B cell (primary cell): ENCODE measurements around the gene CTSA. TPM values are rescaled to one million over a fixed set of nuclear protein-coding genes. Genes with fewer than 3 reads are reported as not detected.
"Not testable (repeated sequence)": the region's sequence is repeated elsewhere in the genome, so short reads cannot be mapped to it uniquely, and the experiment has no call there.

Experiments
- ATAC-seq: fragments of 200-7000 bp; cut with Tn5 transposase; one replicate; pipeline ENCODE4 v1.10.0; 2021; ENCODE audit warnings: low read depth, mild to moderate bottlenecking, moderate number of reproducible peaks, moderate library complexity
- CTCF ChIA-PET: fragments of 350-600 bp; sonication (Branson Sonifier 250); formaldehyde crosslinking; loops from one replicate; lab custom pipeline; 2021; ENCODE audit warnings: antibody characterized with exemption, inconsistent platforms; lab: Charles Lee
- POLR2A ChIA-PET: fragments of 350-600 bp; sonication (Branson Sonifier 250); formaldehyde crosslinking; loops from one replicate; lab custom pipeline; 2021; ENCODE audit warnings: antibody characterized with exemption; lab: Charles Lee
- DNase-seq: peaks from one replicate; pipeline ENCODE4 v3.0.0; 2013
- H2AFZ ChIP-seq: 2 replicates; pipeline ENCODE4 v1.6.1; 2012; ENCODE audit warnings: mild to moderate bottlenecking, low read depth, low read length; ENCODE audit not compliant: insufficient read depth, poor library complexity, severe bottlenecking
- H3K27ac ChIP-seq, 2 donors: 1 replicate in 1 of 2; 2 replicates in 1 of 2; pipeline ENCODE4 v1.5.1; 2012 to 2013; ENCODE audit warnings: low read length in 2 of 2, mild to moderate bottlenecking in 2 of 2, moderate library complexity in 1 of 2
- H3K27me3 ChIP-seq, 4 experiments: fragments of 200-600 bp in 1 of 4; sonication (generic) in 1 of 4; replicated peaks in 1 of 4; 1 replicate in 2 of 4; 2 replicates in 2 of 4; pipeline versions ENCODE4 v1.6.1 to v1.7.0; 2013 to 2016; ENCODE audit warnings: low read length in 3 of 4, mild to moderate bottlenecking in 2 of 4, mixed read lengths in 1 of 4, moderate library complexity in 1 of 4; ENCODE audit not compliant: insufficient read depth in 4 of 4, control insufficient read depth in 3 of 4; ENCODE audit errors: control extremely low read depth in 1 of 4
- H3K36me3 ChIP-seq, 2 experiments: replicated peaks in 1 of 2; 1 replicate in 1 of 2; 2 replicates in 1 of 2; pipeline versions ENCODE4 v1.6.1 to v1.7.1; 2013; ENCODE audit warnings: low read length in 1 of 2; ENCODE audit not compliant: insufficient read depth in 2 of 2, control insufficient read depth in 1 of 2; ENCODE audit errors: control extremely low read depth in 1 of 2, extremely low read depth in 1 of 2
- H3K4me1 ChIP-seq, 2 donors: fragments of 200-600 bp in 1 of 2; sonication (generic) in 1 of 2; 1 replicate in 1 of 2; 2 replicates in 1 of 2; pipeline versions ENCODE4 v1.5.1 to v1.6.1; 2013 to 2017; ENCODE audit warnings: low read length in 2 of 2; ENCODE audit not compliant: control insufficient read depth in 2 of 2, insufficient read depth in 2 of 2
- H3K4me2 ChIP-seq: replicated peaks from 2 replicates; pipeline ENCODE3; 2012; ENCODE audit warnings: mild to moderate bottlenecking, low read depth, low read length; ENCODE audit not compliant: poor library complexity, severe bottlenecking
- H3K4me3 ChIP-seq, 5 experiments: fragments of 200-600 bp in 1 of 5; sonication (generic) in 1 of 5; 1 replicate in 3 of 5; 2 replicates in 2 of 5; pipeline versions ENCODE4 v1.5.1 to v1.7.0; 2011 to 2016; ENCODE audit warnings: low read length in 4 of 5, mild to moderate bottlenecking in 4 of 5, low read depth in 2 of 5, control low read depth in 1 of 5, moderate library complexity in 1 of 5; ENCODE audit not compliant: insufficient read depth in 1 of 5; ENCODE audit errors: control extremely low read depth in 1 of 5, extremely low read depth in 1 of 5
- H3K79me2 ChIP-seq: fragments of 200-600 bp; sonication (generic); one replicate; pipeline ENCODE4 v1.6.0; 2016; ENCODE audit warnings: low read length; ENCODE audit not compliant: control insufficient read depth, insufficient read depth
- H3K9ac ChIP-seq: fragments of 200-600 bp; sonication (generic); 2 replicates; pipeline ENCODE4 v1.6.1; 2017; ENCODE audit warnings: mild to moderate bottlenecking, low read length, moderate library complexity
- H3K9me3 ChIP-seq, 3 donors: one replicate each; pipeline versions ENCODE4 v1.6.1 to v1.7.1; 2013; ENCODE audit warnings: low read length in 2 of 3; ENCODE audit not compliant: control insufficient read depth in 2 of 3, insufficient read depth in 1 of 3; ENCODE audit errors: control extremely low read depth in 1 of 3
- H4K20me1 ChIP-seq: 2 replicates; pipeline ENCODE4 v1.6.0; 2012; ENCODE audit warnings: mild to moderate bottlenecking, low read length; ENCODE audit not compliant: insufficient read depth, control insufficient read depth, poor library complexity, severe bottlenecking
- H3K27ac Mint-ChIP-seq: one replicate; pipeline ENCODE4 v1.8.0; 2021; ENCODE audit warnings: mixed read lengths
- H3K27me3 Mint-ChIP-seq: one replicate; pipeline ENCODE4 v1.8.0; 2021; ENCODE audit warnings: mixed read lengths
- H3K4me1 Mint-ChIP-seq: one replicate; pipeline ENCODE4 v1.8.0; 2021; ENCODE audit warnings: mixed read lengths
- H3K4me3 Mint-ChIP-seq: one replicate; pipeline ENCODE4 v1.8.0; 2021; ENCODE audit warnings: mixed read lengths
- H3K9me3 Mint-ChIP-seq: one replicate; pipeline ENCODE4 v1.8.0; 2022; ENCODE audit warnings: mixed read lengths; ENCODE audit not compliant: insufficient read depth
- EZH2 ChIP-seq: IDR thresholded peaks from 2 replicates; pipeline ENCODE4 v1.6.1; 2012; ENCODE audit warnings: borderline replicate concordance, low read depth, mild to moderate bottlenecking, moderate library complexity, low read length; ENCODE audit not compliant: insufficient read depth, poor library complexity, severe bottlenecking
- WGBS: methylation state at CpG from one replicate; pipeline ENCODE4 v1.1.5; 2013; ENCODE audit warnings: missing lambda C conversion rate; ENCODE audit not compliant: insufficient coverage; 5-methylcytosine and 5-hydroxymethylcytosine counted together
- intact Hi-C: fragments of 100-400 bp; cut with micrococcal nuclease; formaldehyde crosslinking; loops from one replicate; pipeline ENCODE4 v1.10.0; 2022
- polyA plus RNA-seq: library from polyadenylated mRNA; depleted of rRNA; stranded (reverse); fragments of >200 nt; gene quantifications from 2 replicates; pipeline ENCODE4 v1.2.3, GENCODE V29; 2012
- total RNA-seq, 2 donors: library from RNA; stranded (reverse); fragments of 120-200 nt in 1 of 2; gene quantifications; 1 replicate in 1 of 2; 2 replicates in 1 of 2; pipeline versions ENCODE4 v1.2.3 to v1.2.4, GENCODE V29; 2013 to 2022
- TF ChIP-seq, protein P1 (sequence below): fragments of 200-600 bp; IDR thresholded peaks from one replicate; pipeline ENCODE4 v1.8.0; 2022; ENCODE audit warnings: antibody characterized with exemption, mild to moderate bottlenecking

Gene CTSA
- total and polyA plus RNA-seq, 2 donors (not counting 1 experiment from before 2014, with no cell fraction given), result 100 to 107 TPM

DNA sequence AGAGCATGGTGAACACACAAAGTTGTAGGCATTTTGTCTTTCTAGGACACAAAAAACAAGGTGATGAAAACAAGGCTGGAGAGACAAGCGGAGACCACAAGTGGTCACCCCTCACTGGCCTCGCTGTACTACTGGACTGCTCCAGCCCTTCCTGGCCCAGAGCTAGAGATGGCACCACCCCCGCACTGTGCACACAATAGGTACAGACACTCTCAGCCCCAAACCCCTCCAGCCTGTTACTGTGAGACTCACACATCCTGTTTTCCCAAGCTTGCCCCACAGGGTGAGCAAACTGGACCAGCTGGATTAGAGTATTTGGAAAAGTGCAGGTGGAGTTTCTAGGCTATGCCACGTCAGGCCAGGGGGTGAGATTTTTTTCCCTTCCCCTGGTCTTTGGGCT lies 18.5 kb upstream of the CTSA start:
- Histone ChIP-seq H3K27ac (no peak overlapping the region), H3K4me3 (no peak overlapping the region), H3K4me2 (no peak overlapping the region), H3K36me3 (peaks cover 2 to 15% of the 10 kb centered on the region in 2 experiments), H3K27me3 (no peaks in the 10 kb centered on the region), H4K20me1 (no peaks in the 10 kb centered on the region), H3K4me1 (no peaks in the 10 kb centered on the region), H3K9me3 (no peaks in the 10 kb centered on the region), H2AFZ (no peak overlapping the region), H3K79me2 (no peaks in the 10 kb centered on the region), H3K9ac (no peak overlapping the region)
- H3K9me3 Mint-ChIP-seq, result no peaks in the 10 kb centered on the region
- CTCF ChIA-PET, result interaction anchor here (1.4 kb wide), 1 partner anchor 31 kb away, joined by 3 read pairs; no protein-coding TSS in a partner anchor
- TF ChIP-seq, protein P1, sequence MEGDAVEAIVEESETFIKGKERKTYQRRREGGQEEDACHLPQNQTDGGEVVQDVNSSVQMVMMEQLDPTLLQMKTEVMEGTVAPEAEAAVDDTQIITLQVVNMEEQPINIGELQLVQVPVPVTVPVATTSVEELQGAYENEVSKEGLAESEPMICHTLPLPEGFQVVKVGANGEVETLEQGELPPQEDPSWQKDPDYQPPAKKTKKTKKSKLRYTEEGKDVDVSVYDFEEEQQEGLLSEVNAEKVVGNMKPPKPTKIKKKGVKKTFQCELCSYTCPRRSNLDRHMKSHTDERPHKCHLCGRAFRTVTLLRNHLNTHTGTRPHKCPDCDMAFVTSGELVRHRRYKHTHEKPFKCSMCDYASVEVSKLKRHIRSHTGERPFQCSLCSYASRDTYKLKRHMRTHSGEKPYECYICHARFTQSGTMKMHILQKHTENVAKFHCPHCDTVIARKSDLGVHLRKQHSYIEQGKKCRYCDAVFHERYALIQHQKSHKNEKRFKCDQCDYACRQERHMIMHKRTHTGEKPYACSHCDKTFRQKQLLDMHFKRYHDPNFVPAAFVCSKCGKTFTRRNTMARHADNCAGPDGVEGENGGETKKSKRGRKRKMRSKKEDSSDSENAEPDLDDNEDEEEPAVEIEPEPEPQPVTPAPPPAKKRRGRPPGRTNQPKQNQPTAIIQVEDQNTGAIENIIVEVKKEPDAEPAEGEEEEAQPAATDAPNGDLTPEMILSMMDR, result no peak
- no peak for TF ChIP-seq EZH2
- H3K4me3 Mint-ChIP-seq, result no peak overlapping the region
- intact Hi-C loops, result no loop called here
- no peaks in the 10 kb centered on the region for H3K4me1 Mint-ChIP-seq
- no peak for DNase-seq
- 97% methylated on average over 3 of the region's 4 CpGs for WGBS
- POLR2A ChIA-PET, result interaction anchor here (0.8 kb wide), 1 partner anchor 9 kb away, joined by 3 read pairs; no protein-coding TSS in a partner anchor
- no peak overlapping the region for H3K27ac Mint-ChIP-seq
- ATAC-seq, result no peak
- no peaks in the 10 kb centered on the region for H3K27me3 Mint-ChIP-seq

DNA sequence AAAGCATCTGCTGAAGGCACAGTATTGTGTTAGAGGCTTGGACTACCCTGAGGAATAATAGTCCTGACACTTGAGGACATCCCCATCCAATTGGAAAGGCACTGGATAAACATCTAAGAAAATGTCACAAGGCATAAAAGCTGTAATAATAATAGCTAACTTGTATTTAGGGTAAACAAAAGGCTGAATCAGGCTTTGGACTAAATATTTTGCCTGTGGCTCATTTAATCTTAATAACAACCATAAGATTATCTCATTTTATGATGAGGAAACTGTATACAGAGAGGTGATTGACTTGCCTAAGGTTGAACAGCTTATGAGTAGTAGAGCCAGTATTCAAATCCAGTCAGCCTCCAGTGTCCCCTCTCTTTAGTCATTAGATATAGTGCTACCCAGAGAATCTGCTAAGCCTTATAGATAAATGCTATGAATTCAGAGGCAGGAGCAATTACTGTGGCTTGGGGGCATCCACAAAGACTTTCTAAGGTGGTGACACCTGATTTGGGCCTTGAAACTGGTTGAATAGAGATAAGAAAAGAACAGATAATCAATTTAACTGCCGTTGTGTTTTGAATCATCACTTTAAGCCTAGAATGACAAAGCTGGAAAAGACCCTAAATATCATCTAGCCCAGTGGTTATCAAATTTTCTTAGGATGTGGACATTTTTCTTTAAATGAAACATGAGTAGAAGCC lies 17.6 kb upstream of the CTSA start:
- no peak overlapping the region for H3K9ac ChIP-seq
- no peaks in the 10 kb centered on the region for H3K4me1 Mint-ChIP-seq
- H2AFZ ChIP-seq, result no peak overlapping the region
- ChIA-PET POLR2A (interaction anchor here (1.6 kb wide), 1 partner anchor 61 kb away, joined by 3 read pairs; the partner anchor contains the start of gene PCIF1), CTCF (interaction anchor here (1.4 kb wide), 1 partner anchor 32 kb away, joined by 3 read pairs; no protein-coding TSS in a partner anchor)
- H3K4me2 ChIP-seq, result no peak overlapping the region
- H3K79me2 ChIP-seq, result no peaks in the 10 kb centered on the region
- no peaks in the 10 kb centered on the region for H3K9me3 ChIP-seq
- WGBS, result no CpG with 5 or more reads among the region's 1 CpG
- intact Hi-C loops, result no loop called here
- no peak overlapping the region for H3K27ac ChIP-seq
- TF ChIP-seq, protein P1, result no peak
- no peak for TF ChIP-seq EZH2
- ATAC-seq, result no peak
- H3K4me3 ChIP-seq, result no peak overlapping the region
- no peak overlapping the region for H3K27ac Mint-ChIP-seq
- peaks cover 2 to 24% of the 10 kb centered on the region in 2 experiments for H3K36me3 ChIP-seq
- no peaks in the 10 kb centered on the region for H4K20me1 ChIP-seq
- H3K4me1 ChIP-seq, result no peaks in the 10 kb centered on the region
- no peaks in the 10 kb centered on the region for H3K27me3 Mint-ChIP-seq
- no peak for DNase-seq
- H3K4me3 Mint-ChIP-seq, result no peak overlapping the region
- H3K9me3 Mint-ChIP-seq, result no peaks in the 10 kb centered on the region
- H3K27me3 ChIP-seq, result no peaks in the 10 kb centered on the region

DNA sequence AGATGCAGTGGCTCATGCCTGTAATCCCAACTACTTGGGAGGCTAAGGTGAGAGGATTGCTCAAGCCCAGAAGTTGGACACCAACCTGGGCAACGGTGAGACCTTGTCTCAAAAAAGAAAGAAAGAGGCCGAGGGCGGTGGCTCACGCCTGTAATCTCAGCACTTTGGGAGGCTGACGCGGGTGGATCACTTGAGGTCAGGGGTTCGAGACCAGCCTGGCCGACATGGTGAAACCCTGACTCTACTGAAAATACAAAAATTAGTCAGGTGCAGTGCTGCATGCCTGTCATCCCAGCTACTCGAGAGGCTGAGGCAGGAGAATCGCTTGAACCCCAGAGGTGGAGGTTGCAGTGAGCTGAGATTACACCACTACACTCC lies 17.0 kb upstream of the CTSA start:
- H2AFZ ChIP-seq, ATAC-seq, H3K27me3 Mint-ChIP-seq, H3K9ac ChIP-seq, H3K4me3 Mint-ChIP-seq, H3K4me2 ChIP-seq, intact Hi-C loops, H3K79me2 ChIP-seq, H4K20me1 ChIP-seq, H3K9me3 Mint-ChIP-seq, CTCF ChIA-PET, H3K4me1 ChIP-seq, H3K27ac ChIP-seq, H3K4me1 Mint-ChIP-seq, H3K27me3 ChIP-seq, H3K27ac Mint-ChIP-seq, DNase-seq, H3K4me3 ChIP-seq, H3K9me3 ChIP-seq: not testable (repeated sequence)
- H3K36me3 ChIP-seq, result peaks cover 2 to 24% of the 10 kb centered on the region in 2 experiments
- POLR2A ChIA-PET, result interaction anchor here (1.2 to 1.6 kb wide), 2 partner anchors 35 to 61 kb away, joined by 3 to 6 read pairs; partner anchors contain the start of gene PCIF1
- whole genome bisulfite sequencing, result 99% methylated on average over 8 of the region's 10 CpGs
